Heart left ventricle (tissue), 16 donors: ENCODE data around the gene SREBF2. TPM values are rescaled to one million over a fixed set of nuclear protein-coding genes. Genes with fewer than 3 reads are reported as not detected.

Experiments used
- ATAC-seq, 4 donors: fragments of 200-7000 bp; cut with Tn5 transposase; one replicate each; pipeline ENCODE4 v1.9.1; 2020 to 2022; ENCODE audit warnings: moderate library complexity in 4 of 4, mild to moderate bottlenecking in 3 of 4, moderate number of reproducible peaks in 1 of 4
- DNase-seq, 5 donors: peaks; one replicate each; pipeline ENCODE4 v3.0.0-alpha.2; 2020
- H3K27ac ChIP-seq, 12 donors: fragments of 200-600 bp; sonication (generic) in 4 of 12; one replicate each; pipeline versions ENCODE4 v1.5.0 to v1.8.0; 2016 to 2022; ENCODE audit warnings: mild to moderate bottlenecking in 2 of 12
- H3K27me3 ChIP-seq, 9 donors: fragments of 200-600 bp; sonication (generic) in 2 of 9; one replicate each; pipeline versions ENCODE4 v1.5.1 to v1.8.0; 2016 to 2022; ENCODE audit warnings: mild to moderate bottlenecking in 3 of 9
- H3K36me3 ChIP-seq, 9 donors: fragments of 200-600 bp; sonication (generic) in 2 of 9; one replicate each; pipeline versions ENCODE4 v1.5.0 to v1.8.0; 2018 to 2022; ENCODE audit warnings: mild to moderate bottlenecking in 2 of 9
- H3K4me1 ChIP-seq, 12 donors: fragments of 200-600 bp; sonication (generic) in 4 of 12; one replicate each; pipeline versions ENCODE4 v1.5.0 to v1.8.0; 2016 to 2022; ENCODE audit warnings: mild to moderate bottlenecking in 3 of 12
- H3K4me3 ChIP-seq, 12 donors: fragments of 200-600 bp; sonication (generic) in 4 of 12; one replicate each; pipeline versions ENCODE4 v1.5.0 to v1.8.0; 2017 to 2022; ENCODE audit warnings: mild to moderate bottlenecking in 9 of 12, moderate library complexity in 4 of 12
- H3K9me3 ChIP-seq, 12 donors: fragments of 200-600 bp; sonication (generic) in 4 of 12; one replicate each; pipeline versions ENCODE4 v1.5.0 to v1.8.0; 2016 to 2022; ENCODE audit warnings: mild to moderate bottlenecking in 1 of 12
- CTCF ChIP-seq, 12 donors: fragments of 200-600 bp; sonication (generic) in 4 of 12; IDR thresholded peaks; one replicate each; pipeline versions ENCODE4 v1.5.0 to v1.8.0; 2018 to 2022; ENCODE audit warnings: antibody characterized with exemption in 12 of 12, mild to moderate bottlenecking in 5 of 12
- POLR2A ChIP-seq, 2 donors: fragments of 450-650 bp; IDR thresholded peaks; one replicate each; pipeline ENCODE4 v1.6.1; 2017; ENCODE audit warnings: antibody characterized with exemption in 2 of 2, mild to moderate bottlenecking in 2 of 2, moderate library complexity in 2 of 2
- WGBS, 4 donors: extraction: QIAGEN DNeasy Blood & Tissue Kit in 2 of 4; methylation state at CpG; one replicate each; pipeline versions ENCODE4 v1.1.5 to v1.1.7; 2013 to 2018; 5-methylcytosine and 5-hydroxymethylcytosine counted together
- intact Hi-C, 10 donors: fragments of 100-400 bp; cut with DNase I; formaldehyde crosslinking; loops; one replicate each; pipeline versions ENCODE4 v1.11.1 to v1.14.2; 2022
- polyA plus RNA-seq, 2 donors: library from polyadenylated mRNA; stranded (reverse); fragments of 200-250 nt; gene quantifications; one replicate each; pipeline ENCODE4 v1.2.3, GENCODE V29; 2013
- total RNA-seq, 9 donors: library from RNA; depleted of rRNA in 2 of 9; stranded (reverse); fragments of >200 nt in 2 of 9; fragmentation: NEBNext Ultra II Directional in 3 of 9; extraction: Animal tissue kit (Norgen Biotek cat#: 25700) in 3 of 9; gene quantifications; one replicate each; pipeline versions ENCODE4 v1.1.0 to v1.2.4, GENCODE V29; 2016 to 2023
- donor health status: ischemic (EF 13 %, LVEDD 7.1; RV severe dilation, severe dysfunction).
- donor health status: healthy with polysubstance abuse.
- donor health status: DM: no; HTN: yes; CAD: no.
- donor health status: DM: no; HTN: no; CAD: no.
- donor health status: ischemic (EF 25% LVEDD 6.9; RV normal size, moderate dysfunction).
- donor health status: ischemic (EF 25% LVEDD 5.7; RV mildly dilated, moderate dysfunction).
- donor health status: healthy.
- donor health status: DM: yes; HTN: yes; CAD: no.
- donor health status: ischemic (EF 35%, LVEDD 5.7; RV mildly dilated, moderate dysfunction).
- donor health status: nonischemic (EF 11% LVEDD 7.7; RV severe dilation, severe dysfunction).
- donor health status: DM: yes; HTN: yes; CAD: no.
- donor health status: PGD.
- donor health status: ischemic (EF 29% LVEDD 5.4; RV normal size, mild dysfunction).
- donor health status: nonischemic (EF 23%, LVEDD 6.1; RV moderate dilation, normal function).

Gene SREBF2
- total and polyA plus RNA-seq, 11 donors: 39.4 to 115 (median 73.0) TPM

GRCh38 chr22:41883400-41883799, 50.5 kb downstream of the SREBF2 start:
- intact Hi-C loops: no loop called here
- Histone ChIP-seq H3K9me3 (no peaks in the 10 kb centered on the region), H3K27me3 (no peaks in the 10 kb centered on the region), H3K4me3 (no peak overlapping the region), H3K36me3 (peaks cover 4 to 100% (median 98%) of the 10 kb centered on the region in 9 donors), H3K27ac (peak overlapping the region in 2 of 12 donors; percentile 12 to 34), H3K4me1 (peaks cover 0 to 14% (median 0%) of the 10 kb centered on the region in 12 donors)
- ATAC-seq (peak in 3 of 4 donors; percentile 49 to 66 (median 58)), DNase-seq (no peak)
- WGBS, 4 donors: 64 to 82% (median 79%) methylated on average over 2 of the region's 2 CpGs
- TF ChIP-seq CTCF (IDR thresholded peaks at IDR 0.05) (no peak), POLR2A (IDR thresholded peaks at IDR 0.05) (no peak)

GRCh38 chr22:41885116-41885515, 52.2 kb downstream of the SREBF2 start:
- intact Hi-C loops: no loop called here
- Histone ChIP-seq H3K4me3 (no peak overlapping the region), H3K36me3 (peaks cover 4 to 100% (median 98%) of the 10 kb centered on the region in 9 donors), H3K4me1 (peaks cover 0 to 14% (median 0%) of the 10 kb centered on the region in 12 donors), H3K27ac (no peak overlapping the region), H3K9me3 (no peaks in the 10 kb centered on the region), H3K27me3 (no peaks in the 10 kb centered on the region)
- TF ChIP-seq CTCF (IDR thresholded peaks at IDR 0.05) (no peak), POLR2A (IDR thresholded peaks at IDR 0.05) (no peak)
- DNase-seq (no peak), ATAC-seq (no peak)
- 89 to 98% (median 95%) methylated on average over 2 of the region's 2 CpGs for WGBS, 4 donors

- ATAC-seq: no peak
- DNase-seq: no peak
- no peaks in the 10 kb centered on the region for H3K27me3 ChIP-seq
- intact Hi-C loops: no loop called here
- WGBS, 4 donors: 71 to 85% (median 78%) methylated on average over 6 of the region's 6 CpGs
- no peaks in the 10 kb centered on the region for H3K9me3 ChIP-seq
- TF ChIP-seq CTCF (IDR thresholded peaks at IDR 0.05) (no peak), POLR2A (IDR thresholded peaks at IDR 0.05) (no peak)
- H3K4me1 ChIP-seq: peaks cover 0 to 14% (median 0%) of the 10 kb centered on the region in 12 donors
- peaks cover 4 to 100% (median 98%) of the 10 kb centered on the region in 9 donors for H3K36me3 ChIP-seq
- no peak overlapping the region for H3K27ac ChIP-seq
- H3K4me3 ChIP-seq: no peak overlapping the region
Measured at GRCh38 chr22:41885516-41885915, 52.6 kb downstream of the SREBF2 start.

- Histone ChIP-seq H3K27me3 (no peaks in the 10 kb centered on the region), H3K9me3 (no peaks in the 10 kb centered on the region), H3K27ac (no peak overlapping the region), H3K36me3 (peaks cover 0 to 97% (median 92%) of the 10 kb centered on the region in 9 donors), H3K4me3 (no peak overlapping the region), H3K4me1 (peaks cover 0 to 29% (median 6%) of the 10 kb centered on the region in 12 donors)
- TF ChIP-seq CTCF (IDR thresholded peaks at IDR 0.05) (no peak), POLR2A (IDR thresholded peaks at IDR 0.05) (no peak)
- DNase-seq (no peak), ATAC-seq (no peak)
- intact Hi-C loops: no loop called here
- 76 to 85% (median 82%) methylated on average over 4 of the region's 4 CpGs for whole genome bisulfite sequencing, 4 donors
Measured at GRCh38 chr22:41888627-41889200, 55.8 kb downstream of the SREBF2 start.
